GM21825 (cell line): Measurements from ENCODE around the gene TAS2R60.

Source experiments
- ATAC-seq: cut with Tn5 transposase; IDR thresholded peaks from one replicate; pipeline ENCODE4 v1.9.1; 2021; ENCODE audit warnings: mild to moderate bottlenecking, moderate library complexity; ENCODE audit not compliant: unreplicated experiment

Gene TAS2R60

DNA sequence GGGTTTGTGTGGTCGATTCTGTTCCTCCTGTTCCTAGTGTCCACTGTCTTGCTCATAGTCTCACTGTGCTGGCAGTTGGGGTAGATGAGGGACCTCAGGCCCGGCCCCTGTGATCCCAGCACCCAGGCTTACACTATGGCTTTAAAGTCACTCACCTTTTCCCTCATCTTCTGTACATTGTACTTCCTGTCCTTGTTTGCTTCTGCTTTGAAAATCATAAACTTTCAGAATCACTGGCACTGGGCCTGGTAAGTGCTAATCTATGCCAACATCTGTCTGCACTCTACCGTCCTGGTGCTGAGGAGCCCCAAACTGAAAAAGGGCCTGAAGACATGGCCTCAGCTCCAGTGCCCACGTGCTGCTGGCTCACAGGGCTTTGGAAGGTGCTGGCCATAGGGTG, 5.7 kb upstream of the TAS2R60 start:
- ATAC-seq: peak; percentile 47

DNA sequence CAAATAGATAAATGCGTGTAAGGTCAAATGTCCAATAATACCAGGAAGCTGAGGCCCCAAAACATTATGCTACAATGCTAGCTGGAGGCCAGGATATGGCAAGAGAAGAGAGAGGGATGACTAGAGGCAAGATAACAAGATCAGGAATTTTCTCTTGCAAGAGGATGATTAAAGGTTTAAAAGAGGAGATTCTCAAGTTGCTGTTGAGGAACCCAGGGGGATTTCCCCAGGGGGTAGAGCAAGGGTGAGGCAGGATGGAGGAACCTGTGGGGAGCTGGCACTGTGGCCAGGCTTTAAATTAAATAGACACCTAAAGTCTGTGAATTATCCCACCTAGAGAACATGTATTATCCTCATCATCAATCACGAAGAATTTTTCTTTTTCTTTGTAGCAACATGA, 3.4 kb upstream of the TAS2R60 start:
- no peak for ATAC-seq

DNA sequence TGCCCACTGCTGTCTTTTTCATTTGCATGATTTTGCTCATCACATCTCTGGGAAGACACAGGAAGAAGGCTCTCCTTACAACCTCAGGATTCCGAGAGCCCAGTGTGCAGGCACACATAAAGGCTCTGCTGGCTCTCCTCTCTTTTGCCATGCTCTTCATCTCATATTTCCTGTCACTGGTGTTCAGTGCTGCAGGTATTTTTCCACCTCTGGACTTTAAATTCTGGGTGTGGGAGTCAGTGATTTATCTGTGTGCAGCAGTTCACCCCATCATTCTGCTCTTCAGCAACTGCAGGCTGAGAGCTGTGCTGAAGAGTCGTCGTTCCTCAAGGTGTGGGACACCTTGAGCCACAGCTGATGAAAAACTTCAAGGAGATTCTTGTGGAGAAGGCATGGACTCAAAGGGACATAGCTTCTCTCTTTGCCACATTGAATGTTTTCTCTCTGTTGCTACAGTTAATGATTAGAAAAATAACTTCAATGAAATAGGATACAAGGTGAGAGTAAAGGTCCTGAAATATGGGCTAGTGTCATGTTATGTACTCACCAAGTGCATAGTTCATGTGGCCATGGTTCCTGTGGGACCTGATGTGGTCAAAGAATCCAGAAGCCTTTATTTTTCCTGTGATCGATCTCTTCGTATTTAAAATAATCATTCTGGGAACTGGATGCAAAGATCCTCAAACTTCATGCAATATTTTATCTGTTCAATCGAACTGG, 970 bp downstream of the TAS2R60 start:
- no peak for ATAC-seq

DNA sequence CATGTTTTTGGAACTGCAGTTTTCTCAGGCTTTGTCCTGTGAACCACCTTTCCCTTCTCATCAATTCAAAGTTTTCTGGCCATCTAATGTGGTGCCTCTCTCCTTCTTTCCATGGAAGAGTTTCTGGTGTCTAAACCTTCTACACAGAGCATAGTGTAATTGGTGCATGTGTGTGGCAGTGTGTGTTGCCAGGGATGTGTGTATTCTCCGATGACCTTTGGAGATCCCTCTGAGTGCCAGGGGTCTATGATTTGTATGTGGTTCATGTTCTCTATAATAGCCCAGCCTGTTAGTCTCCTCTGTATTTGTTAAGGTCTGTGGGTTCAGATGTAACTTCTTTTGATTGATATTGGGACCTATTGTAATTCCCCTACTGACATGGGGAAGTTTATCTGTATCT, 1.5 kb downstream of the TAS2R60 start:
- ATAC-seq: no peak

DNA sequence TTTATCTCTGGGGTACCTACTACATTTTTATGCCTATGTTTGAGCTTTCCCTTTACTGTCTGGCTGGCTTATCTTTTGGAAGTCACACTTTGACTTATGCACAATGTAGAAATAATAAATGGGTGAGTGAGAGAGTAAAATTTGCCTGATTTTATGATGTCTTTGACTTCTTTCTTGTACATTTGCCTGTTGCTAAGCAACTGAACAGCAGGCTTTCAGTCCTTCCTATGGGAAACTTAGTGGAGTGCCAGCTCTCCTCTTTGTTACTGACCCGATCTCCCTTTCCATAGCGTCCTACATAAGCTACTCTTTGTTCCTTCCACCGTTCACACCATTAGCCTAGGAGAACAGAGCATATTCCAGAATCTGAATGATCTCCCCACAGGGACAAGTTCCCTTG, 4.2 kb downstream of the TAS2R60 start:
- no peak for ATAC-seq

DNA sequence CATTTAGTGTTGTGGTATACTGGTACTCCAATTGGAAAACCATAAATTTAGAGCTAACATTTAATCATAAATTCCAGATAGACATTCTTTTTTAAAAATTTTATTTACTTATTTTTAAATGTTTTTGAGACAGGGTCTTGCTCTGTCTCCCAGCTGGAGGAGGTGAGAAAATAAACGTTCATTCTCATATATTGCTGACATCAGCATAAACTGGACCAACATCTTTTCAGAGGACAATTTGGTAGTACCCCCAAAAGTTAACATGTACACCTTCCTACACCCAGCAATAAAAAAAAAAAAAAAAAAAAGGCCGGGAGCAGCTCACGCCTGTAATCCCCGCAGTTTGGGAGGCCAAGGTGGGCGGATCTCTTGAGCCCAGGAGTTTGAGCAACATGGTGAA, 5.2 kb downstream of the TAS2R60 start:
- ATAC-seq: no peak

DNA sequence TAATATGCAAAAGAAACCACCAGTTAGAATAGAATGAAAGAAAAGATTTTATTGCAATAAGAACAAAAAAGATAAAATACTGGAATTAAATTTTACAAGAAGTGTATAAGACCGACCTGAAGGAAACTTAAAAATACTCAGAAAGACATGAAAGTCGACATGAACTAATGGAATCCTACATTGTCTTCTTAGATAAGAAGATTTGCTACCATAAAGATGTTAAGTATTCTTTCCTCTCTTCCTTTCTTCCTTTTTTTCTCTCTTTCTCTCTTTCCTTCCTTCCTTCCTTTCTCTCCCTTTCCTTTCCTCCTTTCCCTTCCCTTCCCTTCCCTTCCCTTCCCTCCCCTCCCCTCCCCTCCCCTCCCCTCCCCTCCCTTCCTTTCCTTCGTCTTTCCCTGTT, 6.5 kb downstream of the TAS2R60 start:
- ATAC-seq: no peak

DNA sequence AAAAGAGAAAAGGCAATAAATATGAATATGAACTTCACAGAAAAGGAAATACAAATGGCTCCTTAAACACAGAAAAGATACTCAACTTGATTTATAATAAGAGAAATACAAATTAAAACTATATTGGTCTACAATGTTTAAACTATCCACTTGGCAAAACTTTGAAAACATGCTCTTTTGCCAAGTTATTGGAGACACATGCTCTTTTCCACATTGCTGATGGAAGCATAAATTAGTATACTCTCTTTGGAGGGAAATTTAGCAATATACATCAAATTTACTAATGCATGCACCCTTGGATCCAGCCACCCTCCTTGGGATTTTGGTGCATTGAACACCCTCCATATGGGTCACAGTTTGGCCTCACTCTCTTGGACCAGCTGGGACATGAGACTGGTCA, 7.9 kb downstream of the TAS2R60 start:
- no peak for ATAC-seq

DNA sequence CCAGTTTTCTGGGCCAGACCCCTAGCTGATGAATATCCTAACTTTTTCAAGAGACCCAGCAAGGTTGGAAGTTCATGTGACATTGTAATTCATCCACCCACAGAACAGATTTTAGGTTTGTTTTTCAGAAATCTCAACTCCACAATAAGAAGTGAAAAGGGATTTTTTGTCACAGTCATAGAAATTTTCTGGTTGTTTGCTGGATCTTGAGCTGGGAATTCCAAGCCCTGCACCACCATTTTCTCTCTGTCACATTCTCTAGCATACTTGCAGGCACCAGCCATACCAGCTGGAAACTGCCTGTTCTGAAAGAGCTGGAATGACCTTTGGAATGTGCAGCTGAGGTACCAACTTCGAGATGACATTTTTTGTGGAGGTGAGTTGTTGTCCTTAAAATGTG, 8.5 kb downstream of the TAS2R60 start:
- no peak for ATAC-seq

DNA sequence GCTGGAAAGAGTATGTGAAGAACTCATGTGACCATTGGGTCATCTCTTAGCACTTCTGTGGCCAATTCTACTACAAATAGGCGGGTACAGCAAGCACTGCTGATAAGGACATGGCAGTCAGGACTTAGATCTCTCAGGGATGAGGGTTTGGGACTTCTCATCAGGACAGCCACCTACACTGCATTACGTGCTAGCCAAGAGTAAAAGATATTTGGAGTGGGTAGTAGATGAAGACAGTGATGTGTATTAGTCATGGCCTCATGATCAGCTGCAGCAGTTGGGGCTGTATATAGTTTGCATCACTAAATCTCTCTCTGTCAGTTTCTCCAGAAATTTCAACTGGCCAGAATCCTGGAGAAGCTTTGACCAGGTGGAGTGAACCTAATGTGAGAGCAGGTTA, 9.2 kb downstream of the TAS2R60 start:
- no peak for ATAC-seq

DNA sequence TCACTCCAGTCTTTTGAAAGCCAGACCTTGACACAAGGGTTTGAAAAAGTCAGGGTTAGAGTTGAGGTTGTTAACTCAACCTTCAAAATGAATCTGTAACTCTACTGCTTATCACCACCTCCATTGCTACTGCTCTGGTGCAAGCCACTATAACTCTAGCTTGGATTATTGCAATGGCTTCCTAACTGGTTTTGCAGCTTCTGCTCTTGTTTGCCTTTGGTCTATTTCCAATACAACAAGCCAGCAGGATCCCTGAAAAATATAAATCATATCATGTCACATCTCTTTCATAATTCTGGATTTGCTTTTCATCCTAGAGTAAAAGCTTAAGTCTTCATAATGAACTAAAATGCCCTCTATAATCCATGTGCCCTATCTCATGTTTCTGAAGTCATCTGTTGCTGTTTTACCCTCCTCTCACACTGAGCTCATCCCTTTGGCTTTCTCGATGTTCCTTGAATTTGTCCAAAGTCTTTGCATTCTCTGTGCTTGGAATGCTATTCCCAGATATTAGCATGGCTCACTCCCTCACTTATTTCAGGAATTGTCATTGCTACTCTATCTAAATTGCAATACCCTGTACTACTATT, 10.9 kb downstream of the TAS2R60 start:
- ATAC-seq: no peak

DNA sequence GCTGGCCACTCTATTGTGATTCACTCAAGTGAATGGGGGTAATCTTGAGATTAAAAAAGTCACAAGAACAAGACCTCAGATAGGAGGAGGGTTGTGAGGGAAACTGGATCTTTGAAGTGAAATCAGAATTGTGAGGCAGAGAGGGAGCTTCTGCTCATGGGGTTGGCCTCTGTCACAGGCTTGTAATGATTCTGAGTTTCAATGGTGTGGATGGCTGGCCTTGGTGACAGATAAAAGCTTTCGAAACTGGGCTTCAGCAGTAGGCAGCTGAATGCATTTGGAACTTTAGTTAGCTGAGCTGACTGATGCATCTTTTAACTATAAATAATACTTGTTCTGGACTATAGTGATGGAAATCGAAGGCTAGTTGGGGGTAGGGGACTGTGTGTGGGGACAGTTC, 12.2 kb downstream of the TAS2R60 start:
- ATAC-seq: no peak

DNA sequence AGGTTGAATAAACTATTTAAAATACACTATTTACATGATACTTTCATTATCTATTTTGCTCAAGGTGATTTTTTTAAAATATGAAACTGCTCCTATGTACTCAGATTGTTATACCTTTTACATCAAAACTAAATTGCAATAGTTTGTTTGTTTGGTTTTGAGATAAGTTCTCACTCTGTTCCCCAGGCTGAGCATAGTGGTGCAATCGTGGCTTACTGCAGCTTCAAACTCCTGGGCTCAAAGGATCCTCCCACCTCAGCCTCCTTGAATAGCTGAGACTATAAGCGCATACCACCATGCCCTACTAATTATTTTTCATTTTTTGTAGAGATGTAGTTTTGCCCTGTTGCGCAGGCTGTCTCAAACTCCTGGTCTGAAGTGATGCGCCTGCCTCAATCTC, 12.7 kb downstream of the TAS2R60 start:
- no peak for ATAC-seq

DNA sequence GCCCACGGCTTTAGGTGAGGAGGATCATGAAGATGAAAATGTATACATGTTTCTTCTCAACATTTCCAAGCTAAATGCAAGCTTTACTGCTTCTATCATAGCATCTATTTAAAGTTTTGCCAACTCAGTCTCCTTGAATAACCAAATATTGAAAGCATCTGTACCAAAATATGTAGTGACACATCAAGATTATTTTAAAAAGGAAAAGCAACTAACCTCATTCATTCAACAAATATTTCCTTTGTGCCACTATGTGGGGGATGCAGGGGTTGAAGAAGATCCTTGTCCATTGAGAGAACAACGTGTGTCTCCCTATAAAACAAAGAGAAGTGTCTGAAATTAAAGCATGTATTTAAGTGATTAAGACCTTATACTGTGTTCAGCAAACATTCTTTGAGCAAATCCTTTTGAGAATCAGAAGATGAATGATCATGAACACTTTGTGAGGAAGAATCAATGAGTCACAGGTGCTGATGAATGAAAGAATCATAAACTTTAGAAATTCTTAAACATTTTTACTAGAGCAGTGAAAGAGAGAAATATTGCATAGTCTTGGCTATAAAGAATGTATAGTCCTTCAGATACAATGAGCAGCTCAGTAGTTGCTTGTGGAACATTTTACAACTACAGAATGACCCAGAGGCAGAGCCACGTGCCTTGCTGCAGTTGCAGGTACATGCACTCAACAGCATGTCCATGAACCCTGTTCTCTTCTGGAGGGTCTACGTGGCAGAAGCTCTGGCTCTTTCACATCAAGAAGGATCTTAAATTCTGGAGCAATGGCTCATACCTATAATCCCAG, 13.9 kb downstream of the TAS2R60 start:
- no peak for ATAC-seq

DNA sequence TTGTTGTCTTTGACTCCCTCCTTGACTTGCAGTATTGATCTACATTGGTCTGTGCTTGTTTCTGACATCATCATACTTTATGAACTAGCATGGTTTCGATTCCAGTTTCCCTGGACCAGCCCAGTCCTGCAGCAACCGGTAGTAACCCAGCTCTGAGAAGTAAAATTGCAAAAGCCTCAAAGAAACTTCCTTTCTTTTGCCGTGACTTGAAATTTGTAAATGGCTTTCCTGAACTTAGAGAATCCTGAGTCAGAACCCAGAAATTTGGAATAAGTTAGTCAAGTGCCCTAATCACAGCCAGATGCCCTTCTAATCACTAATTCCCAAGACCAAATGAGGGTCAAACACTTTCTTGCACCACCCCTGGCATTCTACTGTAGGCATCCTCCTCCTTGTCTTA, 15.0 kb downstream of the TAS2R60 start:
- ATAC-seq: no peak

DNA sequence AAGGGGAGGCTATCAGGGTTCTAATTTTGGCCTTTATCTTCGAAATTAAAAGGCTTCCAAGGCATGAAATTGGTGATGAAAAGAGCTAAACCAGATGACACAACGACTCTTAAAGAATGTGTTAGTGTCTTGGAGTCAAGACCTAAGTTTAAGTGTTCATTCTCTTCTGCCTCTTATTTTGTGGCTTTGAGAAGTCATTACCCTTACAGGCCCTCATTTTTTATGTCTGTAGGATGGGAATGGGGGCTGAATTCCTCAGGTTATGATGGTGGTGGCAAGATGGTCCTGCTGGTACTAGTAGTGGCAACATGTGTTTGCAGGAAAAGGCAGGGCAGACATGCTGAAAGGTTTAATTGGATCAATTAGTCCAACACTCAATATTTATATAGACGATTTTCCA, 15.4 kb downstream of the TAS2R60 start:
- ATAC-seq: no peak

DNA sequence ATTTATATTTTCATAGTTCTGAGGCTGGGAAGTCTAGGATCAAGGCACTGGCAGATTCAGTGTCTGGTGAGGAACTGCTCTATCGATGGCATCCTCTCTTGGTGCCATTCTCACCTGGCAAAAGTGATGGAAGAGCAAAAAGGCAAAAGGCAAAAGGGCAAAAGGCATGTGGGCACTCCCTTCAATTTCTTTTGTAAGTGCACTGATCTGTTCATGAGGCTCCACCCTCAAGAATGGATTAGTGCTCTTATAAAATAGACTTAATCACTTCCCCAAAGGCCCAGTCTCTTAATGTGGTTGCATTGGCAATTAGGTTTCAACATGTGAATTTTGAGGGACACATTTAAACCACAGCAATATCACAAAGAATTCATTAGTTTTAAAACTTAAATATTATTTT, 16.1 kb downstream of the TAS2R60 start:
- ATAC-seq: no peak

DNA sequence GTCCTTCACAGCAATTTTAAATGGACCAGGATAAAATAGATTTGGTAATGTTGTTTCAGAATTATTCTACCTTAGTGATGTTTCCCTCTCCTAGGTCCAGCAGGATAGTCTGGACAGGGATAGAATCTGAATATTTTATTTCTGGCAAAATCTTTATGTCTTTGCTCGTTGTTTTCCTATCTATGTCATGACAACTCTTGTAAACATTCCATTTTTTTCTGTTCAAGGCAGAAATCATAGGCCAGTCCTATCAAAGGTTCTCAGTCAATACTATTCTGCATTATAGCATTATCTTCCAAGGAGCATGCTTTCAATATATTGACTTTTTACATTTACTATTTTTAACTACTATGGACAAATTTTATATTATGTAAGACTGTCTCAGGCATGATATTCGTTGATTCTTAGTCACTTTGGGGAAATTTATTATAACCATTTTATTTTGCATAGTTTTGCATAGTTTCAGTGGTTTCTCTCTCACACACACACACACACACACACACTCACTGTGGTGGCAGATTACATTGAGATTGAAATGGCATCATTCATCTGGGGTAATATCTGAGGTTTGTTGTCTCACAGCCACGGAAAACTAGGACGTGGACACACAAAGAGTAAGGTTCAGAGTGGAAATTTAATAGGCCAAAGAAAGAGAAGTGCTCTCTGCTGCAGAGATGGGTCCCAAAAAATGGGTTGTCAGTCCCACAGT, 17.2 kb downstream of the TAS2R60 start:
- no peak for ATAC-seq

DNA sequence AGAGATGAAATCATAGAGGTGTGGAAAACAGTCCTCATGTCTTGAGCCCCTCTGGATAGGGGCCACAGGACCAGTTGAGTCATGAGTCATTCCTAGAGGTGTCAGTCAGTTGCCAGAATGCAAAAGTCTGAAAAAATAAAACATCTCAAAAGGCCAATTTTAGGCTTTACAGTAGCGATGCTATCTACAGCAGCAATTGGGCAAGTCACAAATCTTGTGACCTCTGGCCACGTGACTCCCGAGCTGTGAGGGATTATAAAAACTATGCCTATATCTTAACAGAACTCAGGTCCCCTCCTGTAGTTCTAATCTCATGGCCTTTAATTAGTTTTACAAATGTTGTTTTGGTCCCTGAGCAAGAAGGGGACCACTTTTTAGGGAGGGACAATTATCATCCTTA, 18.8 kb downstream of the TAS2R60 start:
- no peak for ATAC-seq

DNA sequence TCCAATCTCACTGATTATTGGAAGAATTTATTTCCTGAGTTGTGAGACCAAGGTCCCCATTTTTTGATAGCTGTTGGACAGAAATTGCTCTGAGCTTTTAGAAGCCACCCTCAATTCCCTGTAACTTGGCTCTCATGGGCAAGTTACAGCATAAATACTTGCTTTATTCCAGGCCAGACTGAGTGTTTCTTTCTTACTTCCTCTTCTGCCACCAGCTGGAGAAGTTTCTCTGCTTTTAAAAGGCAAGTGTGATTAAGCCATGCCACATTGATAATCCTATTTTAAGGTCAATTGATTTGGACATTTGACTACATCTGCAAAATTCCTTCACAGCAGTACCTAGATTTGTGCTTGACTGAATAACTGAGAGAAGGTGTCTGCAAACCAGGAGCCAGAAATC, 20.3 kb downstream of the TAS2R60 start:
- ATAC-seq: no peak

DNA sequence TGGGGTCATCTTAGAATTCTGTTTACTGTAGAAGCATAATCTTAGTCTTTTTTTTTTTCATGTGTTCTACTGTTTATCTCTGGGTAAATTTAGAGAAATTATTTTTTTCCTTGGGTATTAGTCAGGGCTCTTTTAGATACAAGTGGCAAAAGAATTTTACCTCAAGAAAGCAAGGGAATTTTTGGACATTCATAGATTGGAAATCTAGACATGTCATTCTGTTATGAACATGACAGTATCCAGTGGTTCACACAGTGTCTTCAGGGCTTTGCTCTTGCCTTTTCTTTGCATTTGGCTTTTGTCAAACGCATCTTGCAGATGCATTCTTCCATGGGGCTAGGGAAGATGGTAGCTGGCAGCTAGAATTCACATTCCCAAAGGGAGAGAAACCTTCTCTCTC, 20.7 kb downstream of the TAS2R60 start:
- no peak for ATAC-seq

DNA sequence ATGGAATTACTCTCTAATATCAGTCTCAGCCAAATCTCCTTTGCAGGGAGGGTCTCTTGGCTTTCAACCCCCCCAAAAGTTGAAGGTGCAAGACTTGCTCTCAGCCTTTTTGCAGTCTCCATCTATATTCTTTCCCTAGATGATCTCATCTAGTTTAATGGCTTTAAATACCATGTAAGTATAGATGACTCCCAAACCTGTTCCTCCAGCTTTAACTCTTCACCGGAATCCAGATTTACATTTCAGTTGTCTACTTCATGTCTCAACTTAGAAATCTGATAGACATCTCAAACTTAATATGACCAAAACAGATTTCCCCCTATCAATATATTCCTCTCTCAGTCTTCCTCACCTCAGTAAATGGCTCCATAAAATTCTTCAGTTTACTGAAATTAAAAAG, 24.5 kb downstream of the TAS2R60 start:
- no peak for ATAC-seq
